ENCODE results near the gene POU6F2. TPM values are rescaled to one million over a fixed set of nuclear protein-coding genes. Genes with fewer than 3 reads are reported as not detected.

POU6F2 gene
- total and polyA plus RNA-seq, 5 experiments from 2014 or later = not detected

- POLR2A ChIA-PET = no interaction called here
- no peak overlapping the region for H3K27ac Mint-ChIP-seq
Measured at GRCh38 chr7:38951213-38951612, 26.5 kb upstream of the POU6F2 start.

GRCh38 chr7:38953227-38953626 is 24.5 kb upstream of the POU6F2 start:
- no peaks in the 10 kb centered on the region for H3K4me1 Mint-ChIP-seq
- no peaks in the 10 kb centered on the region for H3K36me3 Mint-ChIP-seq
- H3K27me3 Mint-ChIP-seq = peaks cover 9 to 36% (median 17%) of the 10 kb centered on the region in 5 donors
- no peak overlapping the region for H3K4me3 Mint-ChIP-seq
- DNase-seq (no peak), ATAC-seq (no peak)
- H3K9me3 Mint-ChIP-seq = no peaks in the 10 kb centered on the region
- POLR2A ChIA-PET = no interaction called here
- H3K27ac Mint-ChIP-seq = no peak overlapping the region

More at GRCh38 chr7:38951213-38951612, 26.5 kb upstream of the POU6F2 start:
- ATAC-seq = no peak
- no peak overlapping the region for H3K4me3 Mint-ChIP-seq
- DNase-seq = no peak
- H3K27me3 Mint-ChIP-seq = peaks cover 4 to 37% (median 13%) of the 10 kb centered on the region in 5 donors
- H3K36me3 Mint-ChIP-seq = no peaks in the 10 kb centered on the region
- no peaks in the 10 kb centered on the region for H3K9me3 Mint-ChIP-seq
- H3K4me1 Mint-ChIP-seq = no peaks in the 10 kb centered on the region

- H3K9me3 Mint-ChIP-seq = no peaks in the 10 kb centered on the region
- POLR2A ChIA-PET = no interaction called here
- no peak overlapping the region for H3K4me3 Mint-ChIP-seq
- no peak overlapping the region for H3K27ac Mint-ChIP-seq
- no peaks in the 10 kb centered on the region for H3K4me1 Mint-ChIP-seq
- ATAC-seq (no peak), DNase-seq (no peak)
- peaks cover 9 to 43% (median 17%) of the 10 kb centered on the region in 5 donors for H3K27me3 Mint-ChIP-seq
- H3K36me3 Mint-ChIP-seq = no peaks in the 10 kb centered on the region
Measured at GRCh38 chr7:38953971-38954370, 23.7 kb upstream of the POU6F2 start.

- no peaks in the 10 kb centered on the region for H3K36me3 Mint-ChIP-seq
- H3K4me3 Mint-ChIP-seq = no peak overlapping the region
- H3K27me3 Mint-ChIP-seq = peaks cover 9 to 43% (median 24%) of the 10 kb centered on the region in 5 donors
- POLR2A ChIA-PET = no interaction called here
- no peak overlapping the region for H3K27ac Mint-ChIP-seq
- ATAC-seq (no peak), DNase-seq (no peak)
- H3K4me1 Mint-ChIP-seq = no peaks in the 10 kb centered on the region
- H3K9me3 Mint-ChIP-seq = peaks cover 0 to 2% (median 0%) of the 10 kb centered on the region in 9 donors
Measured at GRCh38 chr7:38955892-38956291, 21.8 kb upstream of the POU6F2 start.

- H3K9me3 Mint-ChIP-seq = peaks cover 0 to 20% (median 8%) of the 10 kb centered on the region in 9 donors
- H3K4me3 Mint-ChIP-seq = no peak overlapping the region
- no peaks in the 10 kb centered on the region for H3K4me1 Mint-ChIP-seq
- H3K27me3 Mint-ChIP-seq = peaks cover 2 to 20% (median 9%) of the 10 kb centered on the region in 5 donors
- no peak for ATAC-seq
- POLR2A ChIA-PET = no interaction called here
- H3K36me3 Mint-ChIP-seq = peaks cover 0 to 5% (median 0%) of the 10 kb centered on the region in 3 donors
- no peak overlapping the region for H3K27ac Mint-ChIP-seq
- no peak for DNase-seq
Measured at GRCh38 chr7:38962028-38962427, 15.7 kb upstream of the POU6F2 start.

- peaks cover 0 to 5% (median 0%) of the 10 kb centered on the region in 3 donors for H3K36me3 Mint-ChIP-seq
- H3K9me3 Mint-ChIP-seq = peaks cover 0 to 20% (median 8%) of the 10 kb centered on the region in 9 donors
Measured at GRCh38 chr7:38964921-38965320, 12.8 kb upstream of the POU6F2 start.

GRCh38 chr7:38973760-38974159 is 3.9 kb upstream of the POU6F2 start:
- Mint-ChIP-seq H3K27me3 (peaks cover 21 to 56% (median 38%) of the 10 kb centered on the region in 5 donors), H3K36me3 (no peaks in the 10 kb centered on the region), H3K9me3 (peaks cover 0 to 6% (median 2%) of the 10 kb centered on the region in 9 donors), H3K4me1 (peaks cover 0 to 1% (median 0%) of the 10 kb centered on the region in 4 donors), H3K4me3 (no peak overlapping the region), H3K27ac (no peak overlapping the region)
- POLR2A ChIA-PET = no interaction called here
- ATAC-seq (no peak), DNase-seq (no peak)

More at GRCh38 chr7:38964921-38965320, 12.8 kb upstream of the POU6F2 start:
- Mint-ChIP-seq H3K4me3 (no peak overlapping the region), H3K4me1 (no peaks in the 10 kb centered on the region), H3K27ac (no peak overlapping the region), H3K27me3 (peaks cover 0 to 9% (median 3%) of the 10 kb centered on the region in 5 donors)
- POLR2A ChIA-PET = no interaction called here
- no peak for ATAC-seq
- no peak for DNase-seq

- DNase-seq = peak in 1 of 10 donors; percentile 3
- H3K27me3 Mint-ChIP-seq = peaks cover 23 to 68% (median 41%) of the 10 kb centered on the region in 5 donors
- no peak overlapping the region for H3K4me3 Mint-ChIP-seq
- H3K36me3 Mint-ChIP-seq = no peaks in the 10 kb centered on the region
- POLR2A ChIA-PET = no interaction called here
- ATAC-seq = no peak
- peaks cover 0 to 1% (median 0%) of the 10 kb centered on the region in 4 donors for H3K4me1 Mint-ChIP-seq
- H3K27ac Mint-ChIP-seq = no peak overlapping the region
- peaks cover 0 to 6% (median under 1%) of the 10 kb centered on the region in 9 donors for H3K9me3 Mint-ChIP-seq
Measured at GRCh38 chr7:38975944-38976392, 1.7 kb upstream of the POU6F2 start.

- H3K4me1 Mint-ChIP-seq = peaks cover 0 to 1% (median 0%) of the 10 kb centered on the region in 4 donors
- H3K27ac Mint-ChIP-seq = no peak overlapping the region
- H3K9me3 Mint-ChIP-seq = peaks cover 0 to 4% (median 0%) of the 10 kb centered on the region in 9 donors
- DNase-seq (no peak), ATAC-seq (no peak)
- no peaks in the 10 kb centered on the region for H3K36me3 Mint-ChIP-seq
- H3K27me3 Mint-ChIP-seq = peaks cover 21 to 66% (median 44%) of the 10 kb centered on the region in 5 donors
- H3K4me3 Mint-ChIP-seq = no peak overlapping the region
- POLR2A ChIA-PET = no interaction called here
Measured at GRCh38 chr7:38978491-38978890, 782 bp downstream of the POU6F2 start.

GRCh38 chr7:38992203-38992602 is 14.5 kb downstream of the POU6F2 start:
- POLR2A ChIA-PET = no interaction called here
- ATAC-seq (no peak), DNase-seq (no peak)
- Mint-ChIP-seq H3K27ac (no peak overlapping the region), H3K36me3 (no peaks in the 10 kb centered on the region), H3K4me3 (no peak overlapping the region), H3K27me3 (peaks cover 8 to 25% (median 13%) of the 10 kb centered on the region in 5 donors), H3K4me1 (no peaks in the 10 kb centered on the region), H3K9me3 (peaks cover 0 to 20% (median 0%) of the 10 kb centered on the region in 9 donors)

- POLR2A ChIA-PET = no interaction called here
- Mint-ChIP-seq H3K27ac (no peak overlapping the region), H3K27me3 (peaks cover 0 to 6% (median 2%) of the 10 kb centered on the region in 5 donors), H3K4me3 (no peak overlapping the region), H3K4me1 (no peaks in the 10 kb centered on the region), H3K9me3 (peaks cover 0 to 9% (median 0%) of the 10 kb centered on the region in 9 donors), H3K36me3 (no peaks in the 10 kb centered on the region)
- ATAC-seq (no peak), DNase-seq (no peak)
Measured at GRCh38 chr7:39001595-39001994, 23.9 kb downstream of the POU6F2 start.

GRCh38 chr7:39002755-39003154 is 25.0 kb downstream of the POU6F2 start:
- Mint-ChIP-seq H3K27ac (no peak overlapping the region), H3K4me1 (no peaks in the 10 kb centered on the region), H3K9me3 (peaks cover 0 to 5% (median 0%) of the 10 kb centered on the region in 9 donors), H3K4me3 (no peak overlapping the region), H3K36me3 (no peaks in the 10 kb centered on the region), H3K27me3 (peaks cover 0 to 6% (median 0%) of the 10 kb centered on the region in 5 donors)
- DNase-seq = no peak
- ATAC-seq = no peak
- POLR2A ChIA-PET = no interaction called here

- no peak for ATAC-seq
- H3K9me3 Mint-ChIP-seq = peaks cover 0 to 5% (median 0%) of the 10 kb centered on the region in 9 donors
- H3K4me3 Mint-ChIP-seq = no peak overlapping the region
- DNase-seq = no peak
- no peaks in the 10 kb centered on the region for H3K36me3 Mint-ChIP-seq
- peaks cover 0 to 2% (median 0%) of the 10 kb centered on the region in 5 donors for H3K27me3 Mint-ChIP-seq
- H3K4me1 Mint-ChIP-seq = no peaks in the 10 kb centered on the region
- no peak overlapping the region for H3K27ac Mint-ChIP-seq
- POLR2A ChIA-PET = no interaction called here
Measured at GRCh38 chr7:39005036-39005435, 27.3 kb downstream of the POU6F2 start.

- Mint-ChIP-seq H3K4me3 (no peak overlapping the region), H3K36me3 (no peaks in the 10 kb centered on the region), H3K27me3 (peaks cover 0 to 2% (median 0%) of the 10 kb centered on the region in 5 donors), H3K4me1 (no peaks in the 10 kb centered on the region), H3K9me3 (peaks cover 0 to 5% (median 0%) of the 10 kb centered on the region in 9 donors), H3K27ac (no peak overlapping the region)
- DNase-seq (no peak), ATAC-seq (no peak)
- POLR2A ChIA-PET = no interaction called here
Measured at GRCh38 chr7:39005461-39005860, 27.8 kb downstream of the POU6F2 start.
